ENCODE data around the gene TMEM184A. TPM values are rescaled to one million over a fixed set of nuclear protein-coding genes. Genes with fewer than 3 reads are reported as not detected.

TMEM184A gene
- total and polyA plus RNA-seq, 2 of the 13 experiments (the other 11 are each of a cell fraction or from before 2014, with no cell fraction given) = 9.5 to 20.4 TPM

DNA sequence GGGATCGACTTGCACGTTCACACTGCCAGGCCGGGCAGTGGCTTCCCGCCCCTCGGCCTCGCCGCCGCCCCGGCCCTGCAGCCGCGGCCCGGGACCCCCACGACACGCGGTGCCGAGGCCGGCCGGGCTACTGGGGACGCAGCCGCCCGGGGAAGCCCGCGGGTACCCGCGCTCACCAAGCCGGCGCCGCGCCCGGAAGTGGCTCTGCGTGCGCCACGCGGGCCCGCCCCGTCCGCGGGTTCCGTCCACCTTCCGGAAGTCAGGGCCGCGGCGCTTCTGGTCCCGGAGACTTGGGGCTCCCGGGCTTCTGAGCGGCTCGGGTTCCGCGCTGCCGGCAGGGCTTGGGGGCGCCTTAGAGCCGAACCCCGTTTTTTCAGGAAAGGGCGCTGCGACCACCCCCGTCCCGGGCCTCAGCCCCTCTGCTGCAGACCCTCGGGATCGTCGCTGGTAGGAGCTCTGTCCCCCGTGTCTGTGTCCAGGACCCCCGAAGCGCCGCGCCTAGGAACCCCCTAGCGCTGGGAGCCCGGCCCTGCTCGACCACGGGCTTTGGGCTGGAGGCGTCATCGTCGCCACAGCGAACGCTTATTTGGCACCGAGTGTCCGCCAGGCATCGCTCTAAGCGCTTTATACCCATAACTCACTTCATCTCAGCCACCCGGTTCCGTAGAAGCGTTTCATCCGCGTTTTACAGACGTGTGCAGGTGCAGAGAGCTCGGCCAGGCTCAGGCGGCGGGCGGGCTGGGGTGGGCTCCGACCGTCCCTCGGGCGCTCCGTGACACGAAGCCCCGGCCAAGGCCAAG, 14.0 kb upstream of the TMEM184A start, which contains the start of gene PSMG3 (continued):
- TF ChIP-seq FOXP4 (CRISPR knock-in tag; IDR thresholded peaks at IDR 0.05) = 0 out of 2 replicates have a peak, but pooled peaks have one; percentile 26
- TF ChIP-seq ZNF20 (CRISPR knock-in tag; IDR thresholded peaks at IDR 0.05) = no peak
- 0 out of 2 replicates have a peak, but pooled peaks have one; percentile 32 for TF ChIP-seq IRF2 (CRISPR knock-in tag; IDR thresholded peaks at IDR 0.05)
- TF ChIP-seq ZNF224 (CRISPR knock-in tag; IDR thresholded peaks at IDR 0.05) = no peak
- TF ChIP-seq U2AF2 (IDR thresholded peaks at IDR 0.05; ENCODE audit: low read depth, low read length) = no peak
- no peak for TF ChIP-seq KDM4B (CRISPR knock-in tag; IDR thresholded peaks at IDR 0.05)
- TF ChIP-seq REL (CRISPR knock-in tag; conservative IDR thresholded peaks at IDR 0.05) = no peak
- peak; percentile 21; the same call in 1 of the 2 replicates for TF ChIP-seq MXD4 (CRISPR knock-in tag; IDR thresholded peaks at IDR 0.05)
- TF ChIP-seq TAF1 (CRISPR knock-in tag; IDR thresholded peaks at IDR 0.05) = peak; percentile 81
- peak; percentile 58; the same call in 1 of the 2 replicates for TF ChIP-seq ZFP82 (CRISPR knock-in tag; IDR thresholded peaks at IDR 0.05; ENCODE audit: borderline replicate concordance)
- no peak for TF ChIP-seq RARA (CRISPR knock-in tag; IDR thresholded peaks at IDR 0.05)
- peak; percentile 70; the same call in 1 of the 2 replicates for TF ChIP-seq HCFC1 (IDR thresholded peaks at IDR 0.05; ENCODE audit: low read depth, low read length)
- TF ChIP-seq ZFP1 (CRISPR knock-in tag; IDR thresholded peaks at IDR 0.05) = peak; percentile 44; the same call in 1 of the 2 replicates
- no peak for TF ChIP-seq AKAP8 (CRISPR knock-in tag; IDR thresholded peaks at IDR 0.05)
- no peak; the same call in 1 of the 2 replicates for TF ChIP-seq ZNF737 (CRISPR knock-in tag; IDR thresholded peaks at IDR 0.05; ENCODE audit: borderline replicate concordance)
- no peak for TF ChIP-seq NCOR1 (IDR thresholded peaks at IDR 0.05; ENCODE audit: borderline replicate concordance, low read length)
- TF ChIP-seq, protein P1, sequence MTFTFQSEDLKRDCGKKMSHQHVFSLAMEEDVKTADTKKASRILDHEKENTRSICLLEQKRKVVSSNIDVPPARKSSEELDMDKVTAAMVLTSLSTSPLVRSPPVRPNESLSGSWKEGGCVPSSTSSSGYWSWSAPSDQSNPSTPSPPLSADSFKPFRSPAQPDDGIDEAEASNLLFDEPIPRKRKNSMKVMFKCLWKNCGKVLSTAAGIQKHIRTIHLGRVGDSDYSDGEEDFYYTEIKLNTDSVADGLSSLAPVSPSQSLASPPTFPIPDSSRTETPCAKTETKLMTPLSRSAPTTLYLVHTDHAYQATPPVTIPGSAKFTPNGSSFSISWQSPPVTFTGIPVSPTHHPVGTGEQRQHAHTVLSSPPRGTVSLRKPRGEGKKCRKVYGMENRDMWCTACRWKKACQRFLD (CRISPR knock-in tag; IDR thresholded peaks at IDR 0.05; ENCODE audit: borderline replicate concordance) = peak; percentile 70; the same call in 1 of the 2 replicates
- peak; percentile 86 for TF ChIP-seq ZNF563 (CRISPR knock-in tag; IDR thresholded peaks at IDR 0.05)
- no peak for TF ChIP-seq U2AF1 (optimal IDR thresholded peaks at IDR 0.05; ENCODE audit: low read depth, low read length)
- no peak for TF ChIP-seq ZMYM3 (CRISPR knock-in tag; IDR thresholded peaks at IDR 0.05)
- TF ChIP-seq MLX (CRISPR knock-in tag; IDR thresholded peaks at IDR 0.05) = no peak
- TF ChIP-seq ZNF557 (CRISPR knock-in tag; IDR thresholded peaks at IDR 0.05) = no peak
- TF ChIP-seq ISL2 (CRISPR knock-in tag; IDR thresholded peaks at IDR 0.05) = peak; percentile 42; the same call in 1 of the 2 replicates
- TF ChIP-seq ZNF839 (CRISPR knock-in tag; IDR thresholded peaks at IDR 0.05; ENCODE audit: borderline replicate concordance) = no peak
- peak; percentile 72; the same call in 1 of the 2 replicates for TF ChIP-seq ZNF691 (CRISPR knock-in tag; IDR thresholded peaks at IDR 0.05; ENCODE audit: borderline replicate concordance, low read depth)
- 0 out of 2 replicates have a peak, but pooled peaks have one; percentile 49 for TF ChIP-seq ZNF335 (CRISPR knock-in tag; IDR thresholded peaks at IDR 0.05)
- no peak for TF ChIP-seq FOXA1 (IDR thresholded peaks at IDR 0.05)
- TF ChIP-seq FOXA1 (CRISPR knock-in tag; IDR thresholded peaks at IDR 0.05) = peak; percentile 26; the same call in 1 of the 2 replicates

Data from HepG2 (cell line).